ENCODE results near the gene SLC10A7.

The SLC10A7 gene

DNA sequence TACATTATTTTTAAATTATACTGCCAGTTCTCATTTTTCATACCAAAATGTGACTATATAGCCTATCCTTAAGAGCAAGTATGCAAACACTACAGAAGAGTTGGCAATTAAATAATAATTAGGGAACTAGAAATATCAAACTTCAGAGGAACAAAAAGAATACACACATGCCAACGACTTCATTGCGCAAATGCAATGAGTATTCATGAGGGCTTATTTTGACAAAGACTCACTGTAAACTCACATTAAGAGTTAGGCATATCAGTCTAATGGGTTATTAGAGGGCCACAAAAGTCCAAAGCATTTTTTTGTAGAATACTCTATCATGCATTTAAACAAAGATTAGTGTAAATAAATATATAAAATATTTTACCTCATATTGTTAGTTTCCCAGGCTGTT, 31.6 kb downstream of the SLC10A7 start:
- no peak for DNase-seq

GRCh38 chr4:146488495-146489174, 33.1 kb downstream of the SLC10A7 start:
- no peak for DNase-seq

- no peak for DNase-seq
These were observed 35.2 kb downstream of the SLC10A7 start for GRCh38 chr4:146486565-146486964.

GRCh38 chr4:146485968-146486367, 35.8 kb downstream of the SLC10A7 start:
- DNase-seq: no peak

DNA sequence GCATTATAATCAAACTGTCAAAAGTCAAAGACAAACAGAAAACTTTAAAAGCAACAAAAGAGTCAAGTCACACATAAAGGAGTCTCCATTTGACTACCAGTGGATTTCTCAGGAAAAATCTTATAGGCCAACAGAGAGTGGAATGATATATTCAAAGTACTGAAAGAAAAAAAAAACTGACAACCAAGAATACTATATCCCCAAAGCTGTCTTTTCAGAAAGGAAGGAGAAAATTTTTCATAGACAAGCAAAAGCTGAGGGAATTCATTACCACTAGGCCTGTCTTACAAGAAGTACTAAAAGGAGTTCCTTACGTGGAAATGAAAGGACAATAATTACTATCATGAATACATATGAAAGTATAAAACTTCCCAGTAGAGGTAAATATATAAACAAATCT, 39.0 kb downstream of the SLC10A7 start:
- DNase-seq: no peak

GRCh38 chr4:146481246-146481645, 40.5 kb downstream of the SLC10A7 start:
- no peak for DNase-seq

DNA sequence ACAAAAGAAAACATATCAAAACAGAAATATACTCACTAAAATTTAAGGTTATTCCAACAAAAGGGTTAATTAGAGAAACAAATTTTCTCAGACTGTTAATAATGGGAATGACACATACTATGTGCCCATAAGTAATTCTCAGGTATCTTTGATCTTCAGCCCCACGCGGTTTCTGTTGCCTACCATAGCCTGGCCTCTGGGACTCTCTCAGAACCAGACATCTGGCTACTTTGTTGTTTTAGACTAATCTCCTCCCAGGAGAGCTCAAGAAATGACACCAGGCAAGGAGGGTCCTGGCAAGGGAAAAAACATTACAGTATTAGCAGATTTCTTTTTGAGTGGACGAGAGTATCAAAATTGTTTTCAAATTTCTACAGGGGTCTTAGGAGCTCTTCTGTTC, 43.7 kb downstream of the SLC10A7 start:
- no peak for DNase-seq

GRCh38 chr4:146477054-146477453, 44.7 kb downstream of the SLC10A7 start:
- DNase-seq: no peak

- no peak for DNase-seq
These were observed 49.3 kb downstream of the SLC10A7 start for GRCh38 chr4:146472404-146472803.

DNA sequence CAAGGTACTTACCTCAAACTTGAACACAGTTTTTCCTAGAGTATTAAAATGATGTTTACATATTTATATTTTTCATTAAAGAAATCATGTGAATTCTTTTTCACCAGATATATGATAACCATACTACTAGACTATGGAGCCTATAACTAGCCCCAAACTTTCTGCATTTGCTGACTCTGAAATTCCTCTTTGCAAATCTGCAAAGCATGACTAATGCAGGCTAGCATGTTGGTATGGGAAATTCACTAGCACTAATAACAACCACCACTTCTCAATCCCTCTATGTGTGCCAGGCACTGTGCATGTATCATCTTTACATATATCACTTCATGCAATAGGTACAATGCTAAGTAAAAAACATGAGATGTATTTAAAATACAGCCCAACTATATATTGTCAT, 51.1 kb downstream of the SLC10A7 start:
- no peak for DNase-seq

DNA sequence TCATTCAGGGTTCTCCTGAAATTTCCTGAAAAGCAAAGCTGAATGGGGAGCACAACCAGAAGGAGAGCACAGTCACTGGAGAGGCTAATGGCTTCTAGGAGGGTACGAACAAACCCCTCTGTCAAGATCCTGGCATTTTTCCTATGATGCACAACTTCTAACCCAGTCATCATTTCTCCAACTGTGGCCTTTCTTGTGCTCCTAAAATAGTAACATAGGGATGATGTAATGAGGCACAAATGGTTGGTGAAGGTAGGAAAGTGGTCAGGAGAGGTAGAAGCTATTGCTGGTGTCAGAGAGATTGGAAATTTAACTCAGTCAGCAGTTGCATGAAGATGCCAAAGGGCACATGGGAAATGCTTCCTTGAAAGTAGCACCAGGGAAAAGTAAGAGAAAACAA, 52.7 kb downstream of the SLC10A7 start:
- no peak for DNase-seq

GRCh38 chr4:146465628-146466027, 56.1 kb downstream of the SLC10A7 start:
- no peak for DNase-seq

GRCh38 chr4:146462251-146462650, 59.5 kb downstream of the SLC10A7 start:
- no peak for DNase-seq

DNA sequence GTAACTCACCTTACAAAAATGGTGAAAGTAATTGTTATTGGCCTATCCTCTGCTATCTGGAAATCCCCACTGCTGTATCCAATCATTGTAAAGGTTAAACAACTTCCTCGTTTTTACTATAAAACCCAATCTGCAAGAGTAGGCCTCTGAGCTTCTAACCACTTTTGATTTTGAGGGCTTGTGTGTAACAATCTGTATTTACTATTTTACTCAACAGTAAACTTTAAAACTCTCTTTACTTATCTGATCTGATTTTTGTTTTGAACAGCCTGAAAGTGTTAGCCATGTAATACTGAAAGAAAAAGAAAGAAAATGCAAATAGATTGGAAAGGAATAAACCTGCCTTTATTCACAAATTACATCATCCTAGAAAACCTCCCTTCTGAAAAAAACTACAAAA, 63.1 kb downstream of the SLC10A7 start:
- no peak for DNase-seq

- no peak for DNase-seq
These were observed 65.1 kb downstream of the SLC10A7 start for GRCh38 chr4:146456681-146457080.

GRCh38 chr4:146453181-146453807, 68.4 kb downstream of the SLC10A7 start:
- no peak for DNase-seq

- no peak for DNase-seq
These were observed 71.2 kb downstream of the SLC10A7 start for GRCh38 chr4:146450524-146450923.

GRCh38 chr4:146446555-146446954, 75.2 kb downstream of the SLC10A7 start:
- no peak for DNase-seq

DNA sequence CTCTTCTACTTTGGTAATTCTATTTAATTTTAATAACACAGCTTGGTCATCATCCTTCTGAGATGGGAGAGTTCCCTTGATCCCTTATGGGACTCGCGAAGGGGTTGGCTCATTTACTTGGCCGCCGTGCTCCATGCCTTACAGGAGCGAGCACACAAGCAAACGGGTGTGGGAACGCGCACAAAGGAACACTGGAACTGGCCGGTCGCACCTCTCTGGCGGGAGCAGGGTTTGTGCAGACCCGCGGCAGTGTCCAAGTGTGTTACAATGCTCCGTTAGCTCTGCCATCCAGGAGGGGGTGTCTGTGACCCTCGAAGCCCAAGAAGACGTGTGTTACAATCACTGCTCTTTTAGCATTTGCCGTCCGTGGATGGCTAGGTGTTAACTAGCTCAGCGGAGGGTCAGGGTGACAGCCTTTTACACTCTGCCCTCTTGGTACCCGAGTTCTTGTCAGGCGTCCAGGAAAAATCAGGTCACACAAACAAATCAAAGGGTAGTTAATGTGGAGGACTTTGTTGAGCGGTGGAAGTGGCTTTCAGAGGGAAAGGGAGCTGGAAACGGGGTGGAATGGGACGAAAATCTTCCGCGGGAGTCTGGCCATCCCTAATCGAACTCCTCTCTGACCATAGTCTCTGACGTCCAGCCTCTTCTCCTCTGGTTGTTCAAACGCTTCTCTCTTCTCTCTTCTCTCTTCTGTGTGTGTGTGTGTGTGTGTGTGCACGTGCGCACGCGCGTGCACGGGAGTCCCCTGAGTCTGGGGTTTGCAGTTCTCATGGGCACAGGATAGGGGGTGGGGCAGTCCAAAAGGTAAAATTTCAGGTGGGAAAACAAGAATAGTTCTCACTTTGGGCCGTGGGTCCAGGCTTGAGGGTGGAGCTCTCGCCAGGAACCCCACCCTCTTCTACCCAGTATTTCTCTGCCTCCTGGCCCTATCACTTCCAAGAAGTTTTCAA, 76.3 kb downstream of the SLC10A7 start:
- DNase-seq: no peak

DNA sequence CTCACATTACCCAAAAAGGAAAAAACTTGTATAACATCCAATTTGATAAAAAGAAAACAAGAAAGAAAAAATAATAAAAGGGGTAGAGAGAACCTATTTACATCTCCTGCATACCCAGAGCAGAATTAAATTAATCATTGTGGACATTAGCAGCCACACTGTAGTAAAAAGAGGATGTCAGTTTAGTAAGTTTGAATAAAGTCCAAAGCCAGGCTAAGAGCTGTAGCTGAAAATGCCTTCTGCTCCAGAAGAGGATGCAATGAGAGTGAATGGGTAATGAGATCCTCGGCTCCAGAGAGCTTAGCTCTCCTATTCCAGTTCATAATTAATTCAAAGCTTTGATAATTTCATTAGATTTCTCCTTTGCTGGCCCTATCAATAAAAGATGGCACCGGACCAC, 78.2 kb downstream of the SLC10A7 start:
- no peak for DNase-seq

DNA sequence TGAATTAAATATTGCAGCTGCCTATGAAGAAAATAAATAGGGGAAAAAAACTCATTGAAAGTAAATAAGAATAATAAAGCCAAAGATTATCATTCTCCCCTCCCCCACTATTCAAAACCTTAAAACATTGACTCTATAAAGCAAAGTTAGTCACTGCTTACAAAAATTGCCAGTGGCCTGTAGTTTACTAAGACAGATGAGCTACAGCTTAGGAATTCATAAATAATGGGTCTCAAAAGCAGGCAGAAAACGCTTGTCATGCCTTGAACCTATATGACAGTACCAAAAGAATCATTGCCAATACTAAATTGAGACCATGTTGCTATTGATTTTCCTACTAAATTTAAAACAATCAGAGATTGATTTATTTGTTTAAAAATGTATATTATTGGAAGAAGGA, 78.9 kb downstream of the SLC10A7 start:
- no peak for DNase-seq

DNA sequence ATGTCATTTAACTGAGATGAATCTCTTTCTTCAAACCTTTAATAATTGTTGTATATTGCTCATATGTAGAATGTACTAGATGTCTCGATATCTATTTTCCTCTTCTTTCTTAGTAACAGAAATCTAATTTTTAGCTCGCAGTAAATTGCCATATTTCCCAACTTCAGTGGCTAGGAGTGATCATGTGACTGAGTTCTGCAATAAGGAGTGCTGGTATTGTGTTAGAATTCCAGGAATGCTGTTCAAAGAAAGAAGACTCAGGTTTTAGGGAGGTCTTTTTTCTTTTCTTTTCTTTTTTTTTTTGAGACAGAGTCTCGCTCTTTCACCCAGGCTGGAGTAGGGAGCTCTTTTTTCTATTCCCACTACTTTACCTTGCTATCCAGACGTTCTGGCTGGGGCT, 81.7 kb downstream of the SLC10A7 start:
- no peak for DNase-seq

DNA sequence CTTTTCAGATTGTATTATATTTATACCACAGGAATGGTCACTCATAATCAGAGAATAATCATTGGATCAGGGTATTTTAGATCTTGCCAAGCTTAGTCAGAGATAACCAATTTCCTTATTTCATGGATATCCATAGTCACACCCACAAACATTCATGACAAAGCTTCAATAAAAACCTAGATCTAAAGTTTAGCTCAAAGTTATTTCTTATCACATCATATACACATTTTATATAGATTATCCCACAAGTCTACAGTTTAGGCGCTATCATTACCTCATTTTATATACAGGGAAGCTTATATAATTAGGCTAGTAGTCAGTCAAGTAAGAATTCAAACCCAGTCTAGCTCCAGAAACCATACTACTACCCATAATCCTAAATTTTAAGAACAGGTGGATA, 82.3 kb downstream of the SLC10A7 start:
- no peak for DNase-seq

GRCh38 chr4:146437778-146438177, 84.0 kb downstream of the SLC10A7 start:
- no peak for DNase-seq
